ENCODE measurements around the gene RAB3IL1.

DNA sequence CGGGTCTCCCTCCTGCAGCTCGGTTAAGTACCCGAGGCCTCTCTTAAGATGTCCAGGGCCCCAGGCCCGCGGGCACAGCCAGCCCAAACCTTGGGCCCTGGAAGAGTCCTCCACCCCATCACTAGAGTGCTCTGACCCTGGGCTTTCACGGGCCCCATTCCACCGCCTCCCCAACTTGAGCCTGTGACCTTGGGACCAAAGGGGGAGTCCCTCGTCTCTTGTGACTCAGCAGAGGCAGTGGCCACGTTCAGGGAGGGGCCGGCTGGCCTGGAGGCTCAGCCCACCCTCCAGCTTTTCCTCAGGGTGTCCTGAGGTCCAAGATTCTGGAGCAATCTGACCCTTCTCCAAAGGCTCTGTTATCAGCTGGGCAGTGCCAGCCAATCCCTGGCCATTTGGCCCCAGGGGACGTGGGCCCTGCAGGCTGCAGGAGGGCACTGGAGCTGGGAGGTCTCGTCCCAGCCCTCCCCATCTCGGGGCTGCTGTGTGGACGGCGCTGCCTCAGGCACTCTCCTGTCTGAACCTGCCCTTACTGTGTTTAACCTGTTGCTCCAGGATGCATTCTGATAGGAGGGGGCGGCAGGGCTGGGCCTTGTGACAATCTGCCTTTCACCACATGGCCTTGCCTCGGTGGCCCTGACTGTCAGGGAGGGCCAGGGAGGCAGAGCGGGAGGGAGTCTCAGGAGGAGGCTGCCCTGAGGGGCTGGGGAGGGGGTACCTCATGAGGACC is 51.0 kb downstream of the RAB3IL1 start:
- no peak for TF ChIP-seq GATA3 (IDR thresholded peaks at IDR 0.05; ENCODE audit: low read depth, low read length)
- TF ChIP-seq GATA2 (IDR thresholded peaks at IDR 0.05; ENCODE audit: low read depth, low read length), result no peak
